Type B pancreatic cell (in vitro differentiated cells): ENCODE measurements around the gene TMEM178B. TPM values are rescaled to one million over a fixed set of nuclear protein-coding genes. Genes with fewer than 3 reads are reported as not detected.

Experiments
- DNase-seq: peaks from one replicate; pipeline ENCODE4 v3.0.0; 2021; ENCODE audit warnings: mixed read lengths; ENCODE audit not compliant: unreplicated experiment; ENCODE audit errors: extremely low spot score
- H3K27ac Mint-ChIP-seq: 2 replicates; pipeline ENCODE4 v1.8.0; 2021; ENCODE audit warnings: mild to moderate bottlenecking, mixed read lengths
- H3K27me3 Mint-ChIP-seq: 2 replicates; pipeline ENCODE4 v1.8.0; 2021; ENCODE audit warnings: mixed read lengths
- H3K36me3 Mint-ChIP-seq: 2 replicates; pipeline ENCODE4 v1.8.0; 2021; ENCODE audit warnings: mixed read lengths
- H3K4me1 Mint-ChIP-seq: one replicate; pipeline ENCODE4 v1.8.0; 2021; ENCODE audit warnings: mixed read lengths; ENCODE audit not compliant: unreplicated experiment
- H3K4me3 Mint-ChIP-seq: 2 replicates; pipeline ENCODE4 v1.8.0; 2021; ENCODE audit warnings: mild to moderate bottlenecking, mixed read lengths
- H3K9me3 Mint-ChIP-seq: 2 replicates; pipeline ENCODE4 v1.8.0; 2021; ENCODE audit warnings: mixed read lengths
- total RNA-seq: library from RNA; stranded (reverse); gene quantifications from 2 replicates; pipeline ENCODE4 v1.2.1, GENCODE V29; 2021; ENCODE audit warnings: low replicate concordance
- TF ChIP-seq, protein P1 (sequence below): fragments of 200-600 bp; sonication (generic); conservative IDR thresholded peaks from 2 replicates; pipeline ENCODE4 v1.5.0; 2021; ENCODE audit warnings: antibody characterized with exemption, mild to moderate bottlenecking

The TMEM178B gene
- total RNA-seq, 1 donor from 2014 or later = 8.7 TPM

DNA sequence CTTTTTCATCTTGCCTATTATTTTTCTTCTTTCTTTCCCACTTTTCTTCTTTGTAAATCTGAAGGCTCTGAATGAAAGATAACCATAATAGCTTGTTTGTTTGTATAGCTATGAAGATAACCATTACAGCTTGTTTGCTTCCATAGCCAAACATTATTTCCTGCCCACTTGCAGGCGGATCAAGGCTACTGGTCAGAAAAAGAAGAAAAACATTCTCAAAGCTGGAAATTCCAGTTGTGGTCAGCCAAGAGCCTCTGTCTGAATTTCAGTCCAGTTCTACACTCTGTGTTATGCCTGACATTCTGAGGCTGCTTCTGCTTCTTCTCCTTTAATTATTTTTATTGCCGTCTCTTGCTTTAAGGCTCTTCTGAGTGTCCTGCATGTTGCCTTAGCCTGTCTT, 48.9 kb downstream of the TMEM178B start:
- Mint-ChIP-seq H3K9me3 (no peaks in the 10 kb centered on the region), H3K4me1 (no peaks in the 10 kb centered on the region), H3K4me3 (no peak overlapping the region), H3K27me3 (peaks cover 21% of the 10 kb centered on the region), H3K27ac (no peak overlapping the region), H3K36me3 (no peaks in the 10 kb centered on the region)
- TF ChIP-seq, protein P1, sequence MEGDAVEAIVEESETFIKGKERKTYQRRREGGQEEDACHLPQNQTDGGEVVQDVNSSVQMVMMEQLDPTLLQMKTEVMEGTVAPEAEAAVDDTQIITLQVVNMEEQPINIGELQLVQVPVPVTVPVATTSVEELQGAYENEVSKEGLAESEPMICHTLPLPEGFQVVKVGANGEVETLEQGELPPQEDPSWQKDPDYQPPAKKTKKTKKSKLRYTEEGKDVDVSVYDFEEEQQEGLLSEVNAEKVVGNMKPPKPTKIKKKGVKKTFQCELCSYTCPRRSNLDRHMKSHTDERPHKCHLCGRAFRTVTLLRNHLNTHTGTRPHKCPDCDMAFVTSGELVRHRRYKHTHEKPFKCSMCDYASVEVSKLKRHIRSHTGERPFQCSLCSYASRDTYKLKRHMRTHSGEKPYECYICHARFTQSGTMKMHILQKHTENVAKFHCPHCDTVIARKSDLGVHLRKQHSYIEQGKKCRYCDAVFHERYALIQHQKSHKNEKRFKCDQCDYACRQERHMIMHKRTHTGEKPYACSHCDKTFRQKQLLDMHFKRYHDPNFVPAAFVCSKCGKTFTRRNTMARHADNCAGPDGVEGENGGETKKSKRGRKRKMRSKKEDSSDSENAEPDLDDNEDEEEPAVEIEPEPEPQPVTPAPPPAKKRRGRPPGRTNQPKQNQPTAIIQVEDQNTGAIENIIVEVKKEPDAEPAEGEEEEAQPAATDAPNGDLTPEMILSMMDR = no peak
- no peak for DNase-seq

DNA sequence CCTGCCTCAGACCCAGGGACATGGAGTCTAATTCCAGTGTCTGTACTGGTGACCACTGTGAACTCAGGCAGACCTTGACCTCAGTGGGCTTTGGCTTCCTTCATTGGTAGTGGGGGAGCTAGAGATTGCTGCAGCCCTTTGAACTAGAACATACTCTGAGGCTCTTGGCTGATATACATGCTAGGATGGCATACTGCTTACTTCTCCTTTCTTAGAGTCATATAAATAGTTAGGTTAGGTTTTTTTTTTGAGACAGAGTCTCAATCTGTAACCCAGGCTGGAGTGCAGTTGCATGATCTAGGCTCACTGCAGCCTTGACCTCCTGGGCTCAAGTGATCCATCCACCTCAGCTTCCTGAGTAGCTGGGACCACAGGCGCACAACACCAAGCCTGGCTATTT, 49.7 kb downstream of the TMEM178B start:
- no peaks in the 10 kb centered on the region for H3K9me3 Mint-ChIP-seq
- H3K4me3 Mint-ChIP-seq = no peak overlapping the region
- H3K4me1 Mint-ChIP-seq = no peaks in the 10 kb centered on the region
- TF ChIP-seq, protein P1 = no peak
- H3K36me3 Mint-ChIP-seq = no peaks in the 10 kb centered on the region
- peaks cover 21% of the 10 kb centered on the region for H3K27me3 Mint-ChIP-seq
- no peak for DNase-seq
- no peak overlapping the region for H3K27ac Mint-ChIP-seq

DNA sequence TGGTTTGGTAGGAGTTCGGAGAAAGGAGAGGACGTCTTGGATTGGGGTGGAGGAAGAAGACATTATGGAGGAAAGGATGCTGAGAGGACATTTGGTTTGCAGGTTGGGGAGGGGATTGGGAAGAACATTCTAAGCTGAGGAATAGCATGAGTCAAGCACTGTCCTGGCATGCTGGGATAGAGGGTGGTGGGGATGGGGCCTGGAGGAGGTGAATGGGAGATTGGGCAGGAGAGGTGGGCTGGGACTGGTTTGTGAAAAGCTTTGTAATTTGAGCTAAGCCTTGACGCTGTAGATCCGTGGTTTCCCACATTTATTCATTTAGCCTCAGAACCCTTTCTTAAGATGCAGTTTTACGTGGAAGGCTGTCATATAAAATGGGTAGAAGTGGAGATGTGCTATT, 52.2 kb downstream of the TMEM178B start:
- Mint-ChIP-seq H3K27ac (no peak overlapping the region), H3K36me3 (no peaks in the 10 kb centered on the region)
- TF ChIP-seq, protein P1 = no peak

DNA sequence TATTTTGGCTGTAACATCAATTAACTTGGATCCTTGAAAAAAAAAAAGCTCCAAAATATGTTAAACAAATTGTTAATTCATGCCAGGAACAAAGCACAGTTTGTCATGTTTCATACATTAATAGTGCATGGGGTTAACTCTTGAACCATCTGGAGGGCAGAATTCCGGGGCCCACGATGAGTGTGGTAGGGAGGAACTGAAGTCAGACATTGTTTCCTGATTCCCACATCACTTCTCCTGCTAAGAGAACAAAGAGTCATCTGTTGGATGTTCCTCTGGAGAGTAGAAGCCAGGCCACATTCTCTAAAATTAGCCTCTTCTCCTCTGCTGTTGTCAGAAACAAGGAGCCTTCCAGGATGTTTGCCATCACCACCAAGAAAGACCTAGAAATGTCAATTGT, 54.6 kb downstream of the TMEM178B start:
- DNase-seq = no peak
- Mint-ChIP-seq H3K9me3 (no peaks in the 10 kb centered on the region), H3K4me3 (no peak overlapping the region), H3K27me3 (peaks cover 6% of the 10 kb centered on the region), H3K4me1 (no peaks in the 10 kb centered on the region), H3K27ac (no peak overlapping the region), H3K36me3 (no peaks in the 10 kb centered on the region)
- TF ChIP-seq, protein P1 = no peak

More for the DNA sequence above, 52.2 kb downstream of the TMEM178B start:
- no peaks in the 10 kb centered on the region for H3K4me1 Mint-ChIP-seq
- H3K27me3 Mint-ChIP-seq = peaks cover 17% of the 10 kb centered on the region
- no peak overlapping the region for H3K4me3 Mint-ChIP-seq
- no peaks in the 10 kb centered on the region for H3K9me3 Mint-ChIP-seq
- DNase-seq = no peak

DNA sequence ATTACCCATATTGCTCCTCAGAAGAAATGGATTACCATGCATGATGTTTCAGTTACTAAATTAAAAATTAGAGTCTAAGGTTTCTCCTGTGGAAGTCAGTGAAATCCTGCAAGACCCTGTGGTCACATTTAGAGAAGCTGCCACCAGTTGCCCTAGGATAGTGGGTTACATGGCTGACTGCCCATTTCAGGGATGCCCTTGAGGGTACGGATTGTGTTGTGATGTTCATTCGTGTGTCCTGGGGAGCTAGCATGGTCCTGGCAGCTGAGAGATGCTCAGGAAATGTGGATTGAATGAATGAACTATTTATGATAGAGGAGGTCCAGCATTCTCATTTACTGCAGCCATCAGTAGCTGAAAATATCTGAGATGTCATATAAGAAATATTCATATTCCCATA, 55.1 kb downstream of the TMEM178B start:
- Mint-ChIP-seq H3K27ac (no peak overlapping the region), H3K36me3 (no peaks in the 10 kb centered on the region), H3K4me1 (no peaks in the 10 kb centered on the region), H3K27me3 (peaks cover 6% of the 10 kb centered on the region), H3K9me3 (no peaks in the 10 kb centered on the region), H3K4me3 (no peak overlapping the region)
- no peak for DNase-seq
- TF ChIP-seq, protein P1 = no peak

DNA sequence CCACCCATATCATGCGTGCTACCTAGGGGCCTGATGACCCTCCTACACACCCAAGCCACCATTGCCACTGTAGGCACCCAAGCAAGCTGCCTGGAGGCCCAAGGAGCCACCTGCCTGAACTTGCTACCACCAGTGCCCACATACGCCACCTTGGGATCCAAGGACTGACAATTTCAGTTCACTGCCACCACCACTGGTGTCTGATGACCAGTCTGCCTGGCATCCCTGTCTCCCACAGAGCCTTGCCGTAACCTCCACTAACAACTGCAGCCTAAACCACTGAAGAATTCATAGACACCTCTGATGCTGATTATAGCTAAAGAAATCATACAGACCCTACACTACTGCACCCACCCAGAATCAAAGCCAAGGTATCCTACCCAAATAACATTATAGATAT, 58.8 kb downstream of the TMEM178B start:
- no peaks in the 10 kb centered on the region for H3K4me1 Mint-ChIP-seq

More for the DNA sequence above, 58.8 kb downstream of the TMEM178B start:
- H3K9me3 Mint-ChIP-seq = no peaks in the 10 kb centered on the region
- DNase-seq = no peak
- TF ChIP-seq, protein P1 = no peak
- H3K27ac Mint-ChIP-seq = no peak overlapping the region
- H3K4me3 Mint-ChIP-seq = no peak overlapping the region
- H3K27me3 Mint-ChIP-seq = no peaks in the 10 kb centered on the region
- H3K36me3 Mint-ChIP-seq = no peaks in the 10 kb centered on the region
